ENCODE results near the gene BCLAF3.

The BCLAF3 gene

DNA sequence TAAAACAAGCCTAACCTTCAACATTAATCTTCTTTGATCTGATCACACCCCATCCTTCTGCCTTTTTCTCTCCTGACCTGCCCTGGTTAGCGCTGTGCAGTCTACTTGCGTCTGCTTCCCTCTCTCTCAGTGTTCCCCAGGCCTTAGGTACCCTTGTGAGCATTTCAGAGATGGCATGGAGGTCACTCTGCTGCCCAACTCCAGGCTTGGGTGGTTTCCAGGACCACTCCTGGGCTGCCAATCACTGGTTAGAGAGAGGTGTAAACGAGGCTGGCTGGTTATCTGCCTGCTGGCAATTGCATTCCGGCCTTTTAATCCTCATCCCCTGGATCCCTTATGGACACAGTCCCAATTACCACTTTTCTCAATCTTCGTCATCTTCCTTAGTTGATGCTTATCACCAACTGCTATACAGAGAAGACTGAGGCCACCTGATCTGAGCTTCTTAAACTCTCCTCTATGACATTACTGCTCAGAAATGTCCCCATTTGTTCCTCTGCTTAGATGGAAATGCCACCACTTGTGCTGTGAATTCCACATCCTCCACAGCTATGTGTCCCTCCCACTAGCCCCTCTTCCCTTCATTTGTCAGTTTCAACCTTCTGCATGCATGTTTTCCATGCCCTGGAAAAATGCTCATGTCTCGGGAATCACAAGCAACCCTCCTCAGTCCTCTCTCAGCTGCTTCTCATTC, 29.0 kb upstream of the BCLAF3 start:
- TF ChIP-seq, protein P1, sequence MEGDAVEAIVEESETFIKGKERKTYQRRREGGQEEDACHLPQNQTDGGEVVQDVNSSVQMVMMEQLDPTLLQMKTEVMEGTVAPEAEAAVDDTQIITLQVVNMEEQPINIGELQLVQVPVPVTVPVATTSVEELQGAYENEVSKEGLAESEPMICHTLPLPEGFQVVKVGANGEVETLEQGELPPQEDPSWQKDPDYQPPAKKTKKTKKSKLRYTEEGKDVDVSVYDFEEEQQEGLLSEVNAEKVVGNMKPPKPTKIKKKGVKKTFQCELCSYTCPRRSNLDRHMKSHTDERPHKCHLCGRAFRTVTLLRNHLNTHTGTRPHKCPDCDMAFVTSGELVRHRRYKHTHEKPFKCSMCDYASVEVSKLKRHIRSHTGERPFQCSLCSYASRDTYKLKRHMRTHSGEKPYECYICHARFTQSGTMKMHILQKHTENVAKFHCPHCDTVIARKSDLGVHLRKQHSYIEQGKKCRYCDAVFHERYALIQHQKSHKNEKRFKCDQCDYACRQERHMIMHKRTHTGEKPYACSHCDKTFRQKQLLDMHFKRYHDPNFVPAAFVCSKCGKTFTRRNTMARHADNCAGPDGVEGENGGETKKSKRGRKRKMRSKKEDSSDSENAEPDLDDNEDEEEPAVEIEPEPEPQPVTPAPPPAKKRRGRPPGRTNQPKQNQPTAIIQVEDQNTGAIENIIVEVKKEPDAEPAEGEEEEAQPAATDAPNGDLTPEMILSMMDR (conservative IDR thresholded peaks at IDR 0.05; ENCODE audit: low read depth, low read length): no peak

DNA sequence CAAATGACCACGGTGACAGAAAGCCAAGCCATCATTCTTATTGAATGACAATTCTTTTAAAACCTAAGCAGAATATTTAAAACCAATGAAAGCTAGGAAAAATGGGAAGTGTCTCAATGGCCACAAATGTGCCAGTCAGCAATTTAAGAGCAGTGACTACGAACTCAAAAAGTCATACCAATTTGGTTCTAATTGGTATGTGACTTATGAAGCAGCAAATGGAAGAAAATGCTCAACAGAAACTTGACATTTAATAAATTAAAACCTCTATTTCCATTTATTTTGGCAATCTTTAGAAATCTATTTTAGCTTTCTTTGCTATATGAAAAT, 25.7 kb upstream of the BCLAF3 start:
- H3K4me3 ChIP-seq (ENCODE audit: low read depth, low read length): no peak overlapping the region
- TF ChIP-seq, protein P1 (conservative IDR thresholded peaks at IDR 0.05; ENCODE audit: low read depth, low read length): no peak

More for the DNA sequence above, 29.0 kb upstream of the BCLAF3 start:
- no peak for DNase-seq (ENCODE audit: low read depth)
- no peak overlapping the region for H3K4me3 ChIP-seq (ENCODE audit: low read depth, low read length)

DNA sequence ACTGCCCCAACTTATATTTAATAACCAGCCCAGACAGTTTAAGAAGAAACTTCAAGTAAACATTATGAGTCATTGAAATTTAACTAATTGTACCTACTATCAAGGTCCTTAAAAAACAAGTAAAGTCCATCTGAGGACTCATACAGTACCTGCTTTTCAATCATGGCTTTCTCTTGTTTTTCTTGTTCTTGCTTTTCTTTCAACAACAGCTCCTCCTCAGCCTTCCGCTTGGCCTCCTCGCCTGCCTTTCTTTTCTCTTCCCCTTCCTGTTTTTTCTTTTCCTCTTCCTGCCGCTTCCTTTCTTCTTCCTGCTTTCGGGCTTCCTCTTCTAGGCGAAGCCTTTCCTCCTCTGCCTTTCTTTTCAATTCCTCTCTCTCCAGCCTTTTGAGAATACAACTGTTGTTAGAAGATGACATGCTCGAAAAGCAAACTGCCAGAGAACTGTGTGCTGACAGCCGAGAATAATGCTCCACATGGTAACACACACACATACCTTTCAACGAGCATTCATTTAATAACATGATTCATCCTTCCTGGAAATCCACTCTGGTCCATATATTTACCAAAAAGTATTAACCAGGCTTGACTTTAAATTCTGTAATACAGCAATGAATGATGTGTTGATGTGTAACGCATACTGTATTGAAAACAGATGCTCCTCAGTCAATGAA, 25.2 kb upstream of the BCLAF3 start:
- no peak for DNase-seq (ENCODE audit: low read depth)
- H3K4me3 ChIP-seq (ENCODE audit: low read depth, low read length): no peak overlapping the region
- TF ChIP-seq, protein P1 (conservative IDR thresholded peaks at IDR 0.05; ENCODE audit: low read depth, low read length): no peak

More for the DNA sequence above, 25.7 kb upstream of the BCLAF3 start:
- DNase-seq (ENCODE audit: low read depth): no peak

DNA sequence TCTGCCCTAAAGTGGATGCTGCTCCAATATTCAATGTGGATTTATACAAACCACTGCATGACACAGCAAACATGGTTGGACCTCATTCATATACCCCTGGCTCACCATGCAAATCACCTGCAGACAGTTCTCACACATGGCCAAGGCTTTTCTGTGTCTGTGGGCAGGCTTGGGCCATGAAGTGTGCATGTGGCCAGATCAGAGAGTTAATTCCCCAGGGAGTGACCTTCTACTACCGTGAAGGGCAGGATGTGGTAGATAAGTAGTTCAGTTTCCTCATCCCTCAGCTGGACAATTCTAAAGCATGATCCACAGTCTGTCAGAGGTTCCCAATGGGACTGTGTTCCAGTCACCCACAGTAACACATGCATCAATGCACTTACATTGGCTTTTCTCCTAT, 24.6 kb upstream of the BCLAF3 start:
- H3K4me3 ChIP-seq (ENCODE audit: low read depth, low read length): no peak overlapping the region
- TF ChIP-seq, protein P1 (conservative IDR thresholded peaks at IDR 0.05; ENCODE audit: low read depth, low read length): no peak
- DNase-seq (ENCODE audit: low read depth): no peak

DNA sequence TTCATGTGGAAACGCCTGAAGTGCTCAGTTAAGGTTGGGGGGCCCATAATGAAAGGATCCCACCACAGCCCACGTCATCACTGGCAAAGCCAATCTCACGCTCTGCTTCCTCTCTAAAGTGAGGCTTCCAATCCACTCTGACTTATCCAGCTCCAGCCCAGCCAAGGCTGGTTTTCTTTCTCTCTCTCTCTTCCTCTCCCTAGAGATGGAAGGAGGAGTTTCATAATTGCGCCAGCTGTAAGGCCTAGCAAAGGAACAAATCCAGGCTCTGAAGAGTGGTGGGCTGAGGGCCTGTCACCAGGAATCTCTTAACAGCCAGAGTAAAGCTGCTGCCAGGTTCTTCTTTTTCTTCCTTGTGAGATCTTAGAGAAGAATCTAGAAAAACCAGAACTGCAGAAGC, 20.7 kb upstream of the BCLAF3 start:
- TF ChIP-seq, protein P1 (conservative IDR thresholded peaks at IDR 0.05; ENCODE audit: low read depth, low read length): no peak
- no peak overlapping the region for H3K4me3 ChIP-seq (ENCODE audit: low read depth, low read length)
- DNase-seq (ENCODE audit: low read depth): no peak

DNA sequence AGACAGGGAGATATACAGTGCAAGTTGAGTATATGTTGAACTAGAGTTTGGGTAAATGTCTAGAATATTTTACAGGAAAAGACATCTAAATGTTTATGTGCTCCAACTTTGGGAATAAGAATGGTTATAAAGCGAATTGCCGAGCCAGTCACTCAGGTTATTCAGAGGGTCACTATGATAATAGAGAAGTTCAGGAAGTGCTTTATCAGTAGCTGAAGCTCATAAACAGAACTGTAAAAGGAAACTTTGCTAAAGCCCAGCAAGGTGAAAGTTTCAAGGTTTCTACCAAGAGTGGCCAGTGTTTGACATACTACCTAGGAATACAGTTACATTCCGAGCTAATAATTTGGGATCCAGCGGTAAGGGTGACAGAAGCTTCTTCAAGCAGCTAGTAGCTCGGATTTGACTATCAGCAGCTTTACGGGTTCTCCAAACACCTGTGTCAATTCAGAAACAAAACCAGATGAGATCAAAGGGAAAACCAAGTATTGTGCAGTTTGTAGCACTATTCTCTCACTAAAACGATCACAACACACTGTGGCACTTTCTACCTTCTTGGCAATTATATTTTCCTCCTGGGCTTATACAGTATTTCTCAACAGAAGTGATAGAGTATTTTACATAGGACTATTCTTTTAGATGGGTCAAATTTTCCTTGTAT, 17.2 kb upstream of the BCLAF3 start:
- H3K4me3 ChIP-seq (ENCODE audit: low read depth, low read length): no peak overlapping the region
- TF ChIP-seq, protein P1 (conservative IDR thresholded peaks at IDR 0.05; ENCODE audit: low read depth, low read length): no peak
- DNase-seq (ENCODE audit: low read depth): no peak
